MM.1S (cell line): ENCODE results near the gene RNF220.

Source experiments
- DNase-seq: peaks from one replicate; pipeline ENCODE4 v3.0.0-alpha.2; 2015
- H2AFZ ChIP-seq: fragments of 300-600 bp; sonication (generic); 2 replicates; pipeline ENCODE4 v1.6.0; 2016; ENCODE audit warnings: antibody characterized with exemption, low read length
- H3F3A ChIP-seq: fragments of 300-600 bp; sonication (generic); 2 replicates; pipeline ENCODE4 v1.6.1; 2016; ENCODE audit warnings: mild to moderate bottlenecking, antibody characterized with exemption, low read length, moderate library complexity, mixed read lengths; ENCODE audit not compliant: insufficient read depth
- H3K27ac ChIP-seq: fragments of 300-600 bp; sonication (generic); 2 replicates; pipeline ENCODE4 v1.5.1; 2016; ENCODE audit warnings: mild to moderate bottlenecking, low read length
- H3K27me3 ChIP-seq: fragments of 300-600 bp; sonication (generic); replicated peaks from 2 replicates; pipeline ENCODE4 v1.6.0; 2016; ENCODE audit warnings: low read length; ENCODE audit not compliant: insufficient read depth
- H3K36me3 ChIP-seq: fragments of 300-600 bp; sonication (generic); replicated peaks from 2 replicates; pipeline ENCODE4 v1.6.1; 2016; ENCODE audit warnings: mild to moderate bottlenecking, low read length, mixed read lengths; ENCODE audit not compliant: insufficient read depth
- H3K4me1 ChIP-seq: fragments of 300-600 bp; sonication (generic); 2 replicates; pipeline ENCODE4 v1.6.1; 2016; ENCODE audit warnings: low read length, mixed read lengths
- H3K4me2 ChIP-seq: fragments of 300-600 bp; sonication (generic); 2 replicates; pipeline ENCODE4 v1.6.0; 2016; ENCODE audit warnings: low read depth, low read length
- H3K4me3 ChIP-seq: fragments of 300-600 bp; sonication (generic); 2 replicates; pipeline ENCODE4 v1.5.1; 2016; ENCODE audit warnings: low read length, mixed read lengths
- H3K79me2 ChIP-seq: fragments of 300-600 bp; sonication (generic); 2 replicates; pipeline ENCODE4 v1.6.1; 2016; ENCODE audit warnings: mixed run types, low read length, mixed read lengths
- H3K9ac ChIP-seq: fragments of 300-600 bp; sonication (generic); 2 replicates; pipeline ENCODE4 v1.6.1; 2016; ENCODE audit warnings: low read length, mixed read lengths
- H3K9me2 ChIP-seq: fragments of 300-600 bp; sonication (generic); replicated peaks from 2 replicates; pipeline ENCODE4 v1.6.1; 2016; ENCODE audit warnings: mild to moderate bottlenecking, low read length, mixed read lengths; ENCODE audit not compliant: insufficient read depth
- H3K9me3 ChIP-seq: fragments of 300-600 bp; sonication (generic); replicated peaks from 2 replicates; pipeline ENCODE4 v1.6.1; 2016; ENCODE audit warnings: mild to moderate bottlenecking, low read length, mixed read lengths; ENCODE audit not compliant: insufficient read depth
- H4K20me1 ChIP-seq: fragments of 300-600 bp; sonication (generic); 2 replicates; pipeline ENCODE4 v1.6.1; 2016; ENCODE audit warnings: mild to moderate bottlenecking, low read length, moderate library complexity, mixed read lengths; ENCODE audit not compliant: insufficient read depth
- EZH2 ChIP-seq: fragments of 300-600 bp; sonication (generic); optimal IDR thresholded peaks from 2 replicates; pipeline ENCODE3; 2017; ENCODE audit warnings: low read depth, mild to moderate bottlenecking, antibody characterized with exemption, low read length, mixed read lengths
- EZH2phosphoT487 ChIP-seq: fragments of 300-600 bp; sonication (generic); IDR thresholded peaks from 2 replicates; pipeline ENCODE4 v1.6.1; 2018; ENCODE audit warnings: antibody characterized with exemption, low read length
- TF ChIP-seq, protein P1 (sequence below): fragments of 300-600 bp; sonication (generic); IDR thresholded peaks from 2 replicates; pipeline ENCODE4 v1.5.1; 2016; ENCODE audit warnings: antibody characterized with exemption, low read length, mixed read lengths

The RNF220 gene

DNA sequence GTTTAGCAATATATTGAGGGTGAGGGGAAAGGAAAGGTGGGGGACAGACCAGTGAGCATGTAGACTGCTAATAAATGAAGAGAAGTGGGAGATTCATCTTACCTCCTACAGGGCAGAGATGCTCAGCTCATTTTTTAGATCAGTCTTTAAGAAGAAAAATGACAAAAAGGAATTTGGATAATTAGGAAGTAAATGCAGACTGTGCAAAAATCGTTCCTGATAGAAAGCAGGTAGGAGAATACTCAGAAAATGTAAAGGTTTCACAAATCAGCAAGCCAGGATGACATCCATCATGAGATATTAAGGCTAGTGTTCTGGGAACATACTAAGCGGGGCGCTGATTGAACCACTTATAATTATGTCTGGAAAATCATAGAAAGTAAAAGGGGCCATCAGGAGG is 106.3 kb downstream of the RNF220 start:
- Histone ChIP-seq H3K4me1 (no peaks in the 10 kb centered on the region), H3K9me2 (no peaks in the 10 kb centered on the region), H2AFZ (no peak overlapping the region), H3K79me2 (no peaks in the 10 kb centered on the region), H3K4me3 (no peak overlapping the region), H3K9ac (no peak overlapping the region), H3K27ac (no peak overlapping the region), H3K9me3 (no peaks in the 10 kb centered on the region), H3K27me3 (peaks cover 17% of the 10 kb centered on the region), H3K4me2 (no peak overlapping the region), H3F3A (no peaks in the 10 kb centered on the region), H4K20me1 (no peaks in the 10 kb centered on the region), H3K36me3 (no peaks in the 10 kb centered on the region)
- no peak for DNase-seq
- TF ChIP-seq EZH2 (no peak), EZH2phosphoT487 (no peak)
- TF ChIP-seq, protein P1, sequence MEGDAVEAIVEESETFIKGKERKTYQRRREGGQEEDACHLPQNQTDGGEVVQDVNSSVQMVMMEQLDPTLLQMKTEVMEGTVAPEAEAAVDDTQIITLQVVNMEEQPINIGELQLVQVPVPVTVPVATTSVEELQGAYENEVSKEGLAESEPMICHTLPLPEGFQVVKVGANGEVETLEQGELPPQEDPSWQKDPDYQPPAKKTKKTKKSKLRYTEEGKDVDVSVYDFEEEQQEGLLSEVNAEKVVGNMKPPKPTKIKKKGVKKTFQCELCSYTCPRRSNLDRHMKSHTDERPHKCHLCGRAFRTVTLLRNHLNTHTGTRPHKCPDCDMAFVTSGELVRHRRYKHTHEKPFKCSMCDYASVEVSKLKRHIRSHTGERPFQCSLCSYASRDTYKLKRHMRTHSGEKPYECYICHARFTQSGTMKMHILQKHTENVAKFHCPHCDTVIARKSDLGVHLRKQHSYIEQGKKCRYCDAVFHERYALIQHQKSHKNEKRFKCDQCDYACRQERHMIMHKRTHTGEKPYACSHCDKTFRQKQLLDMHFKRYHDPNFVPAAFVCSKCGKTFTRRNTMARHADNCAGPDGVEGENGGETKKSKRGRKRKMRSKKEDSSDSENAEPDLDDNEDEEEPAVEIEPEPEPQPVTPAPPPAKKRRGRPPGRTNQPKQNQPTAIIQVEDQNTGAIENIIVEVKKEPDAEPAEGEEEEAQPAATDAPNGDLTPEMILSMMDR = no peak

DNA sequence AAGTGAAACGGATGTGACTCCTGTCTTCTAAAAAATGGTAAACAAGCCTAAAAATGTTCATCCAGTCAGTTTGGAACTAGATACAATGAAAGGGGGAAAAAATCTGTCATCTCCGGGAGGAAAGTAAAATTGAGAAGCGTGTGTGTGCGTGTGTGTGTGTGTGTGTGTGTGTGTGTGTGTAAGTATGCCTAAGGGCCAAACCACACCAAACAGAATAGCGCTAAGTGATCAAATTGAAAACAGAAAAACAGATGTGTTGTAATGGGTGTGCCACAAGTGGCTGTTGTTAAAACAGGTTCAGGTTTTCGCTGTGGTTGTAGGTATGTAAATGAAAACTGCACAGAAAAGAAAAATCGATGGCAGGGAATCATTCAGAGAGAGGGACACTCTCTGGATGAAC is 106.7 kb downstream of the RNF220 start:
- Histone ChIP-seq H4K20me1 (no peaks in the 10 kb centered on the region), H2AFZ (no peak overlapping the region), H3K4me2 (no peak overlapping the region), H3K9me2 (no peaks in the 10 kb centered on the region), H3F3A (no peaks in the 10 kb centered on the region), H3K36me3 (no peaks in the 10 kb centered on the region), H3K9me3 (no peaks in the 10 kb centered on the region), H3K4me1 (no peaks in the 10 kb centered on the region), H3K79me2 (no peaks in the 10 kb centered on the region), H3K27me3 (peaks cover 17% of the 10 kb centered on the region), H3K9ac (no peak overlapping the region), H3K4me3 (no peak overlapping the region), H3K27ac (no peak overlapping the region)
- no peak for DNase-seq
- TF ChIP-seq, protein P1 = no peak
- TF ChIP-seq EZH2phosphoT487 (no peak), EZH2 (no peak)

DNA sequence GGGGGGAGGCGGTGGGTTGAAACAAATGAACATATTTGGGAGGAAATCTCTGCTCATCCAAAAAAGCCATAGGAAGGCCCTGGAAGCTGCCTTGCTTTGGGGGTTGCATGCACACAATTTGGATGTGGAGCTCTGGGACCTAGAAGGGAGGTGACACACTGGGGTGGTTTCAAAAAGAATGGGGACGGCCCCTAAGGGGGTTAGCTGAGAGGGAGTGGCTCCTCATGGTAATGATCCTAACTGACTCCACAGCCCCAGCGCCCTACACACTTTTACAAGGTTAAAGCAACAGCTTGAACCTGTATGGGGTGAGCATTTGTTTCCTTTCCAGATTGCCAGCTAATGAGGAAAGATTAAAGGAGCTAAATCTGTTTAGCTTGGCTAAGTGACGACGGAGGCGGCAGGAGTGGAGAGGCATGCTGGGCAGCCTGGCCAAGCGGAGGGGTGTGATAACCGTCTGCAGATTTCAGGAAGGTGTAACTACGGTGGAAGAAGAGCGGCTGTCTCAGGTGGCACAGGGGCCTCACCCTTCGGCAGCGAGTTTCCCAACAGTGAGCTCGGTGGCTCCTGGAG is 107.3 kb downstream of the RNF220 start:
- peaks cover 15% of the 10 kb centered on the region for H3K27me3 ChIP-seq
- H3K4me2 ChIP-seq = no peak overlapping the region
- no peak overlapping the region for H3K4me3 ChIP-seq
- H3K9me2 ChIP-seq = no peaks in the 10 kb centered on the region
- no peak overlapping the region for H3K27ac ChIP-seq
- no peaks in the 10 kb centered on the region for H3K79me2 ChIP-seq
- H3K4me1 ChIP-seq = no peaks in the 10 kb centered on the region
- no peaks in the 10 kb centered on the region for H3K9me3 ChIP-seq
- DNase-seq = no peak
- no peaks in the 10 kb centered on the region for H3K36me3 ChIP-seq
- no peak overlapping the region for H3K9ac ChIP-seq
- no peaks in the 10 kb centered on the region for H3F3A ChIP-seq
- TF ChIP-seq EZH2phosphoT487 (no peak), EZH2 (no peak)
- TF ChIP-seq, protein P1 = no peak
- H2AFZ ChIP-seq = no peak overlapping the region
- H4K20me1 ChIP-seq = no peaks in the 10 kb centered on the region
